Pancreas (tissue), 10 donors: ENCODE data around the gene MAPKAP1. TPM values are rescaled to one million over a fixed set of nuclear protein-coding genes. Genes with fewer than 3 reads are reported as not detected.

Experiments used
- ATAC-seq, 4 donors: fragments of 200-7000 bp; cut with Tn5 transposase; one replicate each; pipeline versions ENCODE4 v1.8.0 to v1.9.1; 2020; ENCODE audit warnings: mild to moderate bottlenecking in 4 of 4, moderate library complexity in 4 of 4
- DNase-seq, 6 donors: peaks; one replicate each; pipeline ENCODE4 v3.0.0-alpha.2; 2020
- FAIRE-seq: peaks from 2 replicates; lab custom pipeline; 2012; peaks lifted over from hg19 to GRCh38; lab: Jason Lieb, UNC
- H3K27ac ChIP-seq, 4 donors: fragments of 200-600 bp; sonication (generic); 1 replicate in 3 of 4; 2 replicates in 1 of 4; pipeline versions ENCODE4 v1.5.0 to v1.8.0; 2020
- H3K27me3 ChIP-seq, 4 donors: fragments of 200-600 bp; one replicate each; pipeline ENCODE4 v1.8.0; 2021
- H3K36me3 ChIP-seq, 3 donors: fragments of 200-600 bp; sonication (generic) in 1 of 3; one replicate each; pipeline versions ENCODE4 v1.5.0 to v1.8.0; 2020 to 2021
- H3K4me1 ChIP-seq, 3 donors: fragments of 200-600 bp; one replicate each; pipeline ENCODE4 v1.8.0; 2021
- H3K4me3 ChIP-seq, 4 donors: fragments of 200-600 bp; sonication (generic) in 2 of 4; one replicate each; pipeline versions ENCODE4 v1.5.0 to v1.8.0; 2020 to 2021
- H3K9me3 ChIP-seq, 4 donors: fragments of 200-600 bp; one replicate each; pipeline ENCODE4 v1.8.0; 2021
- WGBS, 2 donors: extraction: QIAGEN DNeasy Blood & Tissue Kit; methylation state at CpG; one replicate each; pipeline ENCODE4 v1.1.7; 2013; 5-methylcytosine and 5-hydroxymethylcytosine counted together
- intact Hi-C, 3 donors: fragments of 100-400 bp; cut with DNase I; formaldehyde crosslinking; loops; one replicate each; pipeline versions ENCODE4 v1.11.1 to v1.14.2; 2022
- polyA plus RNA-seq, 2 donors: library from polyadenylated mRNA; stranded (reverse); fragments of 200-250 nt; gene quantifications; one replicate each; pipeline ENCODE4 v1.2.3, GENCODE V29; 2013
- total RNA-seq, 6 donors: library from RNA; stranded (reverse); fragmentation: NEBNext Ultra II Directional in 4 of 6; extraction: Animal tissue kit (Norgen Biotek cat#: 25700) in 4 of 6; gene quantifications; one replicate each; pipeline versions ENCODE4 v1.2.1 to v1.2.4, GENCODE V29; 2021 to 2023
- TF ChIP-seq, protein P1 (sequence below), 4 donors: fragments of 200-600 bp; sonication (generic) in 3 of 4; IDR thresholded peaks; one replicate each; pipeline versions ENCODE4 v1.5.0 to v1.8.0; 2021; ENCODE audit warnings: antibody characterized with exemption in 4 of 4
- donor health status: healthy with polysubstance abuse.
- donor health status: DM: no; HTN: no; CAD: no; lungs with moderate emphysema.
- donor health status: DM: no; HTN: no; CAD: no.
- donor health status: control.
- donor health status: control.
- donor health status: Bipolar disorder and iron deficiency.
- donor health status: DM: yes; HTN: yes; CAD: no.
- donor health status: DM: no; HTN: no; CAD: no.
- donor health status: DM: no; HTN: no; CAD: no.
- donor health status: DM: yes; HTN: yes; CAD: no.

The MAPKAP1 gene
- total and polyA plus RNA-seq, 8 donors = 18.7 to 42.0 (median 30.4) TPM

DNA sequence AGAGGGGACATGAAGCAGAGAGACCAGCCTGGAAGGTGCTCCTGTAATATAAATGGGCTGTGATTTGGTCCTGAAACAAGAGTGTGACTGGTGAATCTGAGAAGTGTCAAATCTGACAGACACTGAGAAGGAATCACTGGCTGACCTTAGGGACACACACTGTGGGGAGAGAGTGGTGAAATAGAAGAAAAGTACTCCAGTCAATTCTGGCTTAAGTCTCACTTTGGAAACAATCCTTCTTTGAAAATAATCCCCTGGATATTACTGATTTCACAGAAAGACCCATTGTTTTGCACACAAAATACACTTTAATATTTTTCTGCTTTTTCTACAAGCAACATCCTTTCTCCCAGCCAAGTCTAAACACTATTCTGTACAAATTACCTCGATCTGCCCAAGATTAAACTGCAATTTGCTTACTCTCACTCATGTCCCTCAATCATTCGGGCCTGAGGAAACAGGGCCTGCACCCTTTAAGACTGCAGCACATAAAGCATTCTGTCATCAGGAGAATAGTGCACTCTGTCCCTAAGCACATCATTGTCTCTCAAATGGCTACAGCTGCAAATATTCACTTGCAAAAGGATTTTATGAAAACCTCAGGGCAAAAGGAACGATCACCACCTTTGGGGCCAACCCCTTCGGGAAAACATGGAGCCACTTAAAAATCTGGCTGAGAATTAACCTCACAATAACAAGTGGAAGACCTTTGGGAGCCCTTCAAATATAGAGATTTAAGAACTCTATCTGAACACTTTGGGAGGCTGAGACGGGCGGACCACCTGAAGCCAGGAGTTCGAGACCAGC is 68.6 kb downstream of the MAPKAP1 start:
- TF ChIP-seq, protein P1, sequence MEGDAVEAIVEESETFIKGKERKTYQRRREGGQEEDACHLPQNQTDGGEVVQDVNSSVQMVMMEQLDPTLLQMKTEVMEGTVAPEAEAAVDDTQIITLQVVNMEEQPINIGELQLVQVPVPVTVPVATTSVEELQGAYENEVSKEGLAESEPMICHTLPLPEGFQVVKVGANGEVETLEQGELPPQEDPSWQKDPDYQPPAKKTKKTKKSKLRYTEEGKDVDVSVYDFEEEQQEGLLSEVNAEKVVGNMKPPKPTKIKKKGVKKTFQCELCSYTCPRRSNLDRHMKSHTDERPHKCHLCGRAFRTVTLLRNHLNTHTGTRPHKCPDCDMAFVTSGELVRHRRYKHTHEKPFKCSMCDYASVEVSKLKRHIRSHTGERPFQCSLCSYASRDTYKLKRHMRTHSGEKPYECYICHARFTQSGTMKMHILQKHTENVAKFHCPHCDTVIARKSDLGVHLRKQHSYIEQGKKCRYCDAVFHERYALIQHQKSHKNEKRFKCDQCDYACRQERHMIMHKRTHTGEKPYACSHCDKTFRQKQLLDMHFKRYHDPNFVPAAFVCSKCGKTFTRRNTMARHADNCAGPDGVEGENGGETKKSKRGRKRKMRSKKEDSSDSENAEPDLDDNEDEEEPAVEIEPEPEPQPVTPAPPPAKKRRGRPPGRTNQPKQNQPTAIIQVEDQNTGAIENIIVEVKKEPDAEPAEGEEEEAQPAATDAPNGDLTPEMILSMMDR (IDR thresholded peaks at IDR 0.05) = no peak
- Histone ChIP-seq H3K27ac (no peak overlapping the region), H3K4me1 (peaks cover under 1 to 13% (median 10%) of the 10 kb centered on the region in 3 donors), H3K9me3 (no peaks in the 10 kb centered on the region), H3K27me3 (no peaks in the 10 kb centered on the region), H3K4me3 (no peak overlapping the region), H3K36me3 (no peaks in the 10 kb centered on the region)
- 91 to 93% methylated on average over 7 of the region's 7 CpGs for WGBS, 2 donors
- FAIRE-seq = no peak
- intact Hi-C loops = no loop called here
- no peak for DNase-seq
- no peak for ATAC-seq

DNA sequence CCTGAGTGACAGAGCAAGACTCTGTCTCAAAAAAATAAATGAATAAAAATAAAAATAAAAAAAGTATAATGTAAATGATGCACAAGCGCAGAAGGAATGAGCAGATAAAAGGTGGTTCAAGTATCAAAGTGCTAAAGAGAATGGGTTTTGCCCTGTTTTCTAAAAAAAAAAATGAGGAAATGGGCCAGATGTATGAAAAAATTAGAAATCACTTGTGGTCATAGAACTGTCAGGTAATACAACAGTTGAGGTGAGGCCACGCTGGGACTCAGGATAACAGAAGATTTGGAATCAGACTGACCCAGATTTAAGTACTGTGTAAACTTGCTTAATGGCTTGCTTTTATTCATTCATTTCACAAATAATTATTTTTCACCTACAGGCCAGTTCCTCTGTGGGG is 69.8 kb downstream of the MAPKAP1 start:
- Histone ChIP-seq H3K4me1 (peaks cover 10 to 23% (median 22%) of the 10 kb centered on the region in 3 donors), H3K27ac (no peak overlapping the region), H3K27me3 (no peaks in the 10 kb centered on the region), H3K4me3 (no peak overlapping the region), H3K36me3 (no peaks in the 10 kb centered on the region), H3K9me3 (no peaks in the 10 kb centered on the region)
- ATAC-seq (no peak), FAIRE-seq (no peak), DNase-seq (no peak)
- intact Hi-C loops = no loop called here
- 91 to 93% methylated on average over 2 of the region's 2 CpGs for WGBS, 2 donors
- TF ChIP-seq, protein P1 (IDR thresholded peaks at IDR 0.05) = no peak

DNA sequence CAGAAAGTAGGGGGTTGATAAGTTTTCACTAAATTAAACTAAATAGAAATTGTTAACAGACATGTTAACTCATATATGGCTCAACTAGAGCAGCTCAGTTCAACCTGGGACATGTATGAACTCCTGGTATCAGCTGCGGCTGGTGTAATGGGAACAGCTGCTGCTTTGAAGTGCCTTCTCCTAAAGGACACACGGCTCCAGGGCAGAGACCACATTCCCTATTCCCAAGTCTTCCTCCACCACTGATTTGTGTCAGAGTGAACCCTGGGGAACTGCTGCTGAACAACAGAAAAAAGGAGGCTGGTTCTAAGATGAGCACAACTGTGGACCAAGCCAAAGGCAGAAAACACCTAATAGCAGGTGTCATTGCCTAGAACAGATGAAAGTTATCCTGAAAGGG is 71.1 kb downstream of the MAPKAP1 start:
- no peaks in the 10 kb centered on the region for H3K27me3 ChIP-seq
- H3K4me1 ChIP-seq = peaks cover 10 to 23% (median 22%) of the 10 kb centered on the region in 3 donors
- no peak for FAIRE-seq
- intact Hi-C loops = no loop called here
- TF ChIP-seq, protein P1 (IDR thresholded peaks at IDR 0.05) = no peak
- WGBS, 2 donors = 70 to 81% methylated on average over 2 of the region's 2 CpGs
- no peaks in the 10 kb centered on the region for H3K9me3 ChIP-seq
- no peak for ATAC-seq
- no peaks in the 10 kb centered on the region for H3K36me3 ChIP-seq
- DNase-seq = no peak
- no peak overlapping the region for H3K27ac ChIP-seq
- no peak overlapping the region for H3K4me3 ChIP-seq

DNA sequence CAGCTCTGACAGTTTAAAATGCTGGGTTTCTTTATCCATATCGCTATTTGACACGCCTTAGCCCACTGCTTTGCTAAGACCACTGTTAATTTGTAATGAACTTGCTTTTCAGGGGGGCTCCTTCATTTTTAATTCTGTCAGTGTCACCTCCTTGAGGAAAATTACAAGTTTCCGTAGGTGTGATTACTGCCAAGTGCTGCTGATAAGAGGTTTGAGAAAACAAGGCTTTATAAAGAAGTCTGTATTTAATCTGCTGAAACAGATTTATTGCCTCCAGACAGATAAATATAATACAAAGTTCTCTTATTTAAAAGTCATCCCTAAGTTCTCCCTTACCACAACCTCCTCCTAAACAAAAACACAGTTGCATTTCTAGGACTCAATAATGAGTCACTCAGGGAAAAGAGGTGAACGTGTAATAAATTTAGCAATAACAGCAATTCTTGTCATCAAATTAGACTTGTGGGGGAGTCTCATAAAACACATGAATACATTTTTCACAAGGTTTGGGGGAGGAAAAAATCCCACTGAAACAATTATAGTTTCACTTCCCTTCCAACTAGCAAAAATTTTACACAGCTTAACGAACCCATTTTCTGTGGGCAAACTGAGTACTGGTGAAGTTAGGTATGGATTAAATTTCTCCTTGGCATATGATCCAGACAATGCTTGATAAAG is 72.8 kb downstream of the MAPKAP1 start:
- Histone ChIP-seq H3K27me3 (no peaks in the 10 kb centered on the region), H3K36me3 (no peaks in the 10 kb centered on the region), H3K4me3 (no peak overlapping the region), H3K4me1 (peaks cover 10 to 23% (median 22%) of the 10 kb centered on the region in 3 donors), H3K27ac (no peak overlapping the region), H3K9me3 (no peaks in the 10 kb centered on the region)
- DNase-seq (no peak), FAIRE-seq (no peak), ATAC-seq (no peak)
- 48 to 49% methylated on average over 5 of the region's 5 CpGs for WGBS, 2 donors
- TF ChIP-seq, protein P1 (IDR thresholded peaks at IDR 0.05) = no peak
- intact Hi-C loops = no loop called here
